ENCODE measurements around the gene RNF4.
"Not testable (repeated sequence)": the region's sequence is repeated elsewhere in the genome, so short reads cannot be mapped to it uniquely, and the experiment has no call there.

Gene RNF4, protein sequence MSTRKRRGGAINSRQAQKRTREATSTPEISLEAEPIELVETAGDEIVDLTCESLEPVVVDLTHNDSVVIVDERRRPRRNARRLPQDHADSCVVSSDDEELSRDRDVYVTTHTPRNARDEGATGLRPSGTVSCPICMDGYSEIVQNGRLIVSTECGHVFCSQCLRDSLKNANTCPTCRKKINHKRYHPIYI

DNA sequence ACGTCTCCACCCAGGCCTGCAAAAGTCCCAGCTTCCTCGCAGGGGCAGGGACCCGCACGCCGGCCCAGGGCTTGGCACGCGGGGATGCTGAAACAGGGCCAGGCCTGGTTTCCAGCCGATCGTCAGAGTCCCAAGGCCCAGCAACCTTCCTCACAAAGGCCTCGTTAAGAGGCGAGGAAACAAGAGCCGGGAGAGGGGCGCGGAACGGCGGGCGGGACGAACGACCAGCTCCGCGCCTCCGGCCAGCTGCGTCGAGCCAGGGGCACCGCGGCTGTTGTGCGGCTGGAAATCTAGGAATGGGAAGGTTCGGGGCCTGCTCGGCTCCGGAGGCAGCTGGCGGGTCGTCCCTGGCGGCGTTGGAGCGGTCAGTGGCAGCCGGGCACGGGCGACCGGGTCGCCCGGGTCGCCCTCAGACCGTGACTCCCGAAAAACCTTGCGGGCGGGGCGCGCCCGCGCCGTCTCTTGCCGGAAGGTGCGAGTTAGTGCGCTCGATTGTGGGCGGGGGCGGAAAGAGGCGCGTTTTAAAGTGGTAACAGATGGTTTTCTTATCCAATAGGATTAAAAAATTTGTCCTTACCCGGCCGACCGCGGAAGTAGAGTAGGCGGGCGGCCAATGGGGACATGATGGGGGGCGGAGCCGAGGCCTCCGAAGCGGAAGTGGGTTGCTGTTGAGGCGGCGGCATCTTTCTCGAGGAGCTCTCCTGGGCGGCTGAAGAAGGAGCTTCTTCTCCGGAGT is at the start of gene RNF4:
Gene RNF4, plus strand, starts transcription at position 651 of the 736 bp plus-strand sequence. CDS start 21,388 bp downstream, outside the sequence.
- peak within 1 kb of the TSS; percentile 100 for H3K4me3 ChIP-seq (ENCODE audit: low read length)
- TF ChIP-seq ZNF274 (IDR thresholded peaks at IDR 0.05; ENCODE audit: low read depth, low read length), result no peak

DNA sequence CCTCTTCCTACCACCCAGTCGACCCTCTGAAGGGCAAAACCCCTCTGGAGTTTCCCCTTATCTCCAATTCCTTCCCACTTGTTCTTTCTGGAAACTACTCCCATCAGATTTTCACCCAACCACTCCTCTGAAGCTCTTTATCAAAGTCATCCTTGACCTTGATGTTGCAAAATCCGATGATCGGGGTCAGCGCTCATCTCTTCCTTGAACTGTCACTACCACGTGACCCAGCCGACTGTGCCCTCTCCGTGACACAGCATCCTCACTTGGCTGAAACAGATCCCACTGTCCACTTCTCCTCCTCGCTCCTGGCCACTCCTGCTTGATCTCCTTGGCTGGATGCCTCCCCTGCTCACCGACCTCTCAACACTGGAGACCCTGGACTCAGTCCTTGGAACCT is 49.1 kb upstream of the RNF4 start:
- no peak for TF ChIP-seq ZNF274 (IDR thresholded peaks at IDR 0.05; ENCODE audit: low read depth, low read length)
- H3K4me3 ChIP-seq (ENCODE audit: low read length), result no peak overlapping the region

DNA sequence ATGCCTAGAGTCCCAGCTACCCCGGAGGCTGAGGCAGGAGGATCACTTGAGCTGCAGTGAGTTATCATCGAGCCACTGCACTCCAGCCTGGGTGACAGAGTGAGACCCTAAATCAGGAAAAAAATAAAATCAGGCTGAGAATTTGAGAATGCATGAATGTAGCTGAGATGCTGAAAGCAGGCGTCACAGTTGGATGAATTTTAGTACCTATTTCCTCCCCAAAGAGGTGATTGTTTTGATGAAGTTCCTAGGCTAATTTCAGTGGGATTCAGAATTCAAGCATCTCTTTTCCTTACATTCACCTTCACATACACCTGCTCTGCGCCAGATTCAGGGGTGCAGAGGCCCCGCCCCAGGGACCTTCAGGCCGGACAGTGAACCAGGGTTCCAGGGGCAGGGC is 47.0 kb upstream of the RNF4 start:
- TF ChIP-seq ZNF274 (IDR thresholded peaks at IDR 0.05; ENCODE audit: low read depth, low read length), result no peak
- no peak overlapping the region for H3K4me3 ChIP-seq (ENCODE audit: low read length)

DNA sequence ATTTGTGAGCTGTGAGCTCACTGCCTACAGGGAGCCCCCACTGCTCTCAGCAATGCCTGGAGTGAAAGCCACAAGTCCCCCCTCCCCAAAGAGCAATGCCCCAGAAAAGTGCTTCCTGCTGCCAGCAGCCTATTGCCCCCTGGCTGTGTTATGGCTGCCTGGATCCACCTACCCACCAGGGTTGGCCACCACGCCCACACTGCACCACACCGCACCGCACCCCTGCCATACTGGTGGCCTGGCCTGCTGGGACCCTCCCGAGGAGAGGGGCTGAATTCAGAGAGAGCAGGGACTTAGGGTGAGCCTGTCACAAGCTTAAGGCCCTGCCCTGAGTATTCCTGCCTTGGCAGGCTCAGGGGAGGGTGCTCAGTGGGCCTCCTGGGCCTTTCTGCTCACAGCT is 45.8 kb upstream of the RNF4 start:
- H3K4me3 ChIP-seq (ENCODE audit: low read length), result no peak overlapping the region
- TF ChIP-seq ZNF274 (IDR thresholded peaks at IDR 0.05; ENCODE audit: low read depth, low read length), result no peak

DNA sequence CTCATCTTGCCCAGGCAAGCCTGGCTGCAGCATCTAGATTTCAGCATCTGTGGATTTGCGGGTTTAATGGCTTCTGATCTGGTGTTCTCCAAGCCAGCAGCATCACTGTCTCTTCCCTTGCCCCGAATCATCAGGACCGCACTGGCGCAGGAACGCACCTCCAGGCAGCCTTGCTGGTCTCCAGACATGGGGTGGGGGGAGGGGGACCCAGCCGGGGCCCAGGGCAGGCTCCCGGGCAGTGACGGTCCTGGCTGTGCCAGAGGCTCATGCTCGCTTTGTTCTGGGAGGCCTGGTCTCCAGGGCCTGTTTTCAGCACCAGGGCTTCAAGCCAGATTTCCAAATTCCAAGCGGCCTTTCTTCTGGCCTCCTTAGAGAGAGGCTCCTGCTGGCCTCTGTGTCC is 45.2 kb upstream of the RNF4 start:
- no peak overlapping the region for H3K4me3 ChIP-seq (ENCODE audit: low read length)
- no peak for TF ChIP-seq ZNF274 (IDR thresholded peaks at IDR 0.05; ENCODE audit: low read depth, low read length)

DNA sequence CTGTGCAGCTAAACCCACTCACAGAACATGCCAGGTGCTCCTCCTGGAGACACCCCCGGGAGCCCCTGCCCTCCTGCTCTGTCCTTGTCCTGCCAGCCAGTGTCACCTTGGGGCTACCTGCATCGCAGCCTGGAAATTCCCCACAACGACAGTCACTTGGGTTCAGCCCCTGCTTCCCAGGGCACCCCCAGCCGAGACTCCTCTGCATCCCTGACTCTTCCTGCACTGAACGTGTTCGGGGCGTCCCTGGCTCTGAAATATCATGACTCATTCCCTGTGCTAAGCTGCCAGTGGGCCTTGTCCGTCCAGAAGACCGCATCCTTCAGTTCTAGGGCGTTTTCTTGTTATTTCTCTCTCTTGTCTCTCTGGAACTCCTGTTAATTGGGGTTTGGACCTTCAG is 44.3 kb upstream of the RNF4 start:
- TF ChIP-seq ZNF274 (IDR thresholded peaks at IDR 0.05; ENCODE audit: low read depth, low read length), result no peak
- H3K4me3 ChIP-seq (ENCODE audit: low read length), result no peak overlapping the region

DNA sequence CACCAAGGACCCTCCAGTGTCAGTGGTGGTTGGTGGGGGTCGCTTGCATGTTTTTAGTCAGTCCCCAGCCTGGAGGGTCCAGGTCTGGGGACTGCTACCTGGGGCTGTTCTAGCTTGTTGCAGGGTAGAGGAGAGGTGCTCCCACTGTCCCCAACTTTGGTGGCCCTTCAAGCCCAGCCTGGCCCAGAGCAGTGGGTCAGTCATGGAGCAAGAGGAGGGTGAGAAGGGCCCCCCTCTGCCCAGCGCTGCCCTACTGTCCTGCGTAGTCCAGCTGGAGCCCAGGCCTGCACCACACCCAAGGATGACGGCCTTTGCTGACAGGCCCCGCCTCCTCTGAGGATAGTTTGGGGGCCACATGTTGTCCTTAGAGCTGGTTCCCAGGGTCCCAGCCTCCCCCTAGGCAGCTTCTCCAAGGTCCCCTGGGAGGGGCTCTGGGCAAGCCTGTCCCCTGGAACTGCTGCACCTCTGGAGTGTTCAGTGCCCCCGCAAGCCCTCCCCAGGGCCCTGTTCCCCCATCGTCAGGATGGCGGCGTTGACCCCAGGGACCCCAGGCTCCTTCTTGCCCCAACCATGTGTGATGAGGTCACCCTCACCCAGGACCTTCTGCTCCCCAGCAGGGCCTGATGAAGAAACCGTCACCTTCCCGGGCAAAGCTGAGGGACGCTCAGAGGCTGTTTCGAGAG is 43.4 kb upstream of the RNF4 start:
- H3K4me3 ChIP-seq (ENCODE audit: low read length), result no peak overlapping the region
- no peak for TF ChIP-seq ZNF274 (IDR thresholded peaks at IDR 0.05; ENCODE audit: low read depth, low read length)

DNA sequence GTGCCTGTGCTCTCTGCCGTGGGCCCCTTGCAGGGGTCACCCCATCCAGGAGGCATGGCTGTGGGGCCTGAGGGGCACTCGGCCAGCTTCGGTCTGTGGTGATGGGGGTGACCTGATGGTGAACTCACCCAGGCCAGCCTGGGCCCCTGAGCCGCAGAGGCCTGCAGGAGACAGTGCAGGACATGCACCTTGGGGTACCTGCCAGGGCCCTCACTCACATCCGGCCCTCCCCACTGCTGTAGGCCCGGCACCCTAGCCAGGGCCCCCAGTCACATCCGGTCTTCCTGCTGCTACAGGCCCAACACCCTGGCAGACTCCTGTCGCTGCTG is 42.9 kb upstream of the RNF4 start:
- no peak overlapping the region for H3K4me3 ChIP-seq (ENCODE audit: low read length)

DNA sequence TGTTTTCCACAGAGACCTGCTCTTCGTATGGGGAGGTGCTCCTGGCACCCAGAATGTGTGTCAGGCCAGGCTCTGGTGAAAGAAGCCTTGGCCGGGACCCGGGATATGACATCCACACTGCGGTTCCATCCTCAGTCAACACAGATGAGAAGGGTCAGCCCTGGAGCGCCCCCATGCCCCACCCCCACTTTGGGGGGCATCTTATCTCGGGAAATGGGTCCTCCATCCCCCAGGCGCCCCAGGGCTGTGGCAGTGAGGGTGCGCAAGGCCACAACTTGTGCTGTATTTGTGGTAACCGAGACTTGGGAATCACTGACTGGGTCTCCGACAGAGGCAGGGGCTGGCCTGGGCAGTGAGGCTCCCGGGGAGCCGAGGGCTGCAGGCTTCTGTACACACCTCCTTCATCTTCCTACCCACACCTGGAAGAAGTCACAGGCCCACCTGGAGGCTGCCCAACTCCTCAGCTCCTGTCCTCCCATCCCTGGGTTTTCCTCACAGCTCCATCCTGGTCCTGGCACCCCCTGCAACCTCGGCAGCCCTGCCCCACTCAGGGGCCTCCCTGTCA is 42.1 kb upstream of the RNF4 start:
- no peak overlapping the region for H3K4me3 ChIP-seq (ENCODE audit: low read length)
- no peak for TF ChIP-seq ZNF274 (IDR thresholded peaks at IDR 0.05; ENCODE audit: low read depth, low read length)

More for the DNA sequence above, 42.9 kb upstream of the RNF4 start:
- no peak for TF ChIP-seq ZNF274 (IDR thresholded peaks at IDR 0.05; ENCODE audit: low read depth, low read length)

DNA sequence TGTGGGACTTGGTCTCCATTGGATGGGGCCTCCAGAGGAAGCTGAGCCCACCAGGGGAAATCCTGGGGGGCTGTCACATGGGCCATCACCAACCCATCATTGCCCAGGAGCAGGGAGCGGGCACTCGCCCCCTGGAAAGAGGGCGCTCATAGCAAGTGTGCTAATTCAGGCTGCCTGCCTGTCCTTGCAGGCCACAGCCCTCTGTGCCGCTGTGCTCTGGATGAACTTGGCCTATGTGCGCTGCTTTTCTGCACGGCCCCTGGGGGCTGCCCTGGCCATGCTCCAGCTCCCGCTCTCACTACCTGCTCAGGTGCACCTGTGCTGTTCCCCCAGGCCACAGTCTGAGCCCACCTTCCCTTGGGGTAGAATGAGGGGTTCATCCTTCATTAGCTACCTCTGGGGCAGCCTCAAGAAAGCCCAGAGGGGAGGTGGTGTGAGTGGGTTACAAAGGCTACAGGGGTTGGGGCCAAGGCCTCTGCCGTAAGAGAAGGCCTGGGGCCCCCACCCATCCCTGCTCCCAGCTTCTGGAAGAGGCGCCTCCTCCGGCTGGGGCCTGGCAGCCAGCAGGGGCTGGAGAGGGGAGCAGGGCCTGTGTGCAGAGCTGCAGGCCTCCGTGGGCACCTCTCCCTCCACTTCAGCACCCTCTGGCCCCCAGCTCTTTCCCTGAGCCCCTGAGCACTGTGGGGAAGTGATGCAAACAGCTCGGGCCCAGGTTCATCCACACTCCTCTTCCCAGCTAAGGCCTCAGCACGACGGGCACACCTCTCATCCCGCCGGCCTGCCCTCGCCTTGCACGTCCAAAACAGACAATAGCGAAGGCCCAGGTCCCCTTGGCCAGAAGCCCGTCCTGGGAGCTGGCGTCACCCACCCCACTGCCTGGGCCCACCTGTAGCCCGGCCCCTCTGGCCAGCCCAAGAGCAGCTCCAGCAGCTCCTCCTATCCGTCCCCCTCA is 41.2 kb upstream of the RNF4 start:
- no peak overlapping the region for H3K4me3 ChIP-seq (ENCODE audit: low read length)
- no peak for TF ChIP-seq ZNF274 (IDR thresholded peaks at IDR 0.05; ENCODE audit: low read depth, low read length)

DNA sequence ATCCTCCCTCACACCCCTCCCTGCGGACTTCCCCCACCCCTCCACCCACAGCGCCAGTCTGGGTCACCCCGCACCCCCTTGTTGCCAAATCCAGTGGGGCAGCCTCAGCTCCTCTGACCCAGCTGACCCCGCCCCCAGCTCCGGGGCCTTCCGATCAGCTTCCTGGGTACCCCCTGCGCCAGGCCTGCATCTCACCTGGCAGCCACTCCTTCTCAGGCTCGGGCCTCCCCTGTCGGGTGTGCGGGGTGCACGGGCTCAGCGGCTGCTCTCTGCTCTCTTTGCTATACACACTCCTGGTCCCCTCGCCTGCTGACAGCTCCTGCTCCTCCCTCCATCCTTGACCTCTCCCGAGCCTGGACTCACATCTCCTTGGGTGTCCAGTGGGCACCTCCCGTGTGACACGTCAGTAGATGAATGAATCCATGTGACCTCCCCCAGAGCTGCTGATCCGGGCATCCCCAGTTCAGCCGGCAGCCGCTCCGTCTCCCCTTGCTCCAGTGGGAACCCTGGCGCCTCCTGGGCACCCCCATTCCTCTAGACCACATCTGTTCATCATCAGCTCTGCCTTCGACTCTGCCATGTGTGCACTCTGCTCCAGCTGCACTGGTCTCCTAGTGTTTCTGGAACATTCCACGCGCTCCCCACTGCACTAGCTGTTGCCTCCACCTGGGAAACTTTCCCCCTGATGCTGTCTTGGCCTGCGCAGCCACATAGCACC is 40.3 kb upstream of the RNF4 start:
- no peak for TF ChIP-seq ZNF274 (IDR thresholded peaks at IDR 0.05; ENCODE audit: low read depth, low read length)

DNA sequence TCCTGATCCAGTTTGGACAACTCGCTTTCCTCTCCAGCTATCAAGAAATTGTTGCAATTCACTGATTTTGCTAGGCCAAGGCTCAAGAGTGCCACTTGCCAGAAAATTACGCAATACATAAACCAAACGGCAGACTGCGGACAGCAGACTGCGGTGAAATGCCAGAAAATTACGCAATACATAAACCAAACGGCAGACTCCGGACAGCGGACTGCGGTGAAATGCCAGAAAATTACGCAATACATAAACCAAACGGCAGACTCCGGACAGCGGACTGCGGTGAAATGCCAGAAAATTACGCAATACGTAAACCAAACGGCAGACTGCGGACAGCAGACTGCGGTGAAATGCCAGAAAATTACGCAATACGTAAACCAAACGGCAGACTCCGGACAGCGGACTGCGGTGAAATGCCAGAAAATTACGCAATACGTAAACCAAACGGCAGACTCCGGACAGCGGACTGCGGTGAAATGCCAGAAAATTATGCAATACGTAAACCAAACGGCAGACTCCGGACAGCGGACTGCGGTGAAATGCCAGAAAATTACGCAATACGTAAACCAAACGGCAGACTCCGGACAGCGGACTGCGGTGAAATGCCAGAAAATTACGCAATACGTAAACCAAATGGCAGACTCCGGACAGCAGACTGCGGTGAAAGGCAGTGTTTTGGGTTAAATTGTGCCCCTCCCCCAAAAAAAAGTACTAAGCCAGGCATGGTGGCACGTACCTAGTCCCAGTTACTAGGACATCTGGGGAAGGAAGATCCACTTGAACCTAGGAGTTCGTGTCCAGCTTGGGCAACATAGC is 38.8 kb upstream of the RNF4 start:
- not testable (repeated sequence) for H3K4me3 ChIP-seq (ENCODE audit: low read length)

More for the DNA sequence above, 40.3 kb upstream of the RNF4 start:
- H3K4me3 ChIP-seq (ENCODE audit: low read length), result no peak overlapping the region

DNA sequence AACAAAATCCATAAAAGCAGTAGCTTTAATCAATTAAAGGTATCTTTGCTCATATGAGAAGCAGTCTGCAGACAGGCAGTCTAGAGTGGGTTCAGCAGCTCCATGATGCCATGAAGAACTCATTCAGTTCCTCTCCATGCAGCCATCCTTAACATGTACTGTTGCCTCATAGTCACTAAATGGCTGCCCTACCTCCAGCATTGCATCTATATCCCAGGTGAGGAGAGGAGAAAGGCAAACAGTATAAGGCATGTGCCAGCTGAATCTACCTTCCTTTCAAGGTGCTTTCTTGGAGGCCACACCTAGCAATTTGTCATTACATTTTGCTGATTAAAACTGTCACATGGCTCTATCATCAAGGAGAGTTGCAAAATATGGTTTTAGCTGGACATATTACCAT is 36.9 kb upstream of the RNF4 start:
- H3K4me3 ChIP-seq (ENCODE audit: low read length), result no peak overlapping the region
- TF ChIP-seq ZNF274 (IDR thresholded peaks at IDR 0.05; ENCODE audit: low read depth, low read length), result no peak

Measured in GM08714 (cell line).